ACC112 (cell line): Measurements from ENCODE around the gene ZC3H7A.
A peak's percentile ranks its signal among the peaks of the same experiment; 100 is the strongest.

Experiments used
- H2AFZ ChIP-seq: fragments of 200-600 bp; sonication (generic); one replicate; pipeline ENCODE4 v1.6.0; 2017; ENCODE audit warnings: antibody characterized with exemption, low read length; ENCODE audit not compliant: unreplicated experiment
- H3K27ac ChIP-seq: fragments of 200-600 bp; sonication (generic); 2 replicates; pipeline ENCODE4 v1.5.1; 2014; ENCODE audit warnings: low read depth, mild to moderate bottlenecking, antibody characterized with exemption, low read length, moderate library complexity
- H3K27me3 ChIP-seq: fragments of 200-600 bp; sonication (generic); 2 replicates; pipeline ENCODE4 v1.6.1; 2014; ENCODE audit warnings: mild to moderate bottlenecking, antibody characterized with exemption, low read length, moderate library complexity, mixed read lengths; ENCODE audit not compliant: insufficient read depth
- H3K36me3 ChIP-seq: fragments of 200-600 bp; sonication (generic); 2 replicates; pipeline ENCODE4 v1.6.1; 2016; ENCODE audit warnings: mild to moderate bottlenecking, antibody characterized with exemption, low read length, moderate library complexity, mixed read lengths; ENCODE audit not compliant: insufficient read depth
- H3K4me1 ChIP-seq: fragments of 200-600 bp; sonication (generic); one replicate; pipeline ENCODE4 v1.6.1; 2016; ENCODE audit warnings: low read length, mixed read lengths; ENCODE audit not compliant: insufficient read depth, unreplicated experiment, control insufficient read depth
- H3K4me3 ChIP-seq: fragments of 200-600 bp; sonication (generic); 2 replicates; pipeline ENCODE4 v1.5.1; 2014; ENCODE audit warnings: mild to moderate bottlenecking, low read depth, low read length
- H3K79me2 ChIP-seq: fragments of 200-600 bp; sonication (generic); one replicate; pipeline ENCODE4 v1.6.0; 2016; ENCODE audit warnings: low read length; ENCODE audit not compliant: control insufficient read depth, unreplicated experiment, insufficient read depth

ZC3H7A gene

GRCh38 chr16:11797166-11797956 lies at the start of gene ZC3H7A:
Gene ZC3H7A (minus strand): TSS chr16:11797258. CDS start chr16:11782354, 14,904 bp downstream.
- Histone ChIP-seq H3K79me2 (peaks cover 72% of the 10 kb centered on the region), H3K4me3 (peak within 1 kb of the TSS; percentile 81), H3K4me1 (peaks cover 51% of the 10 kb centered on the region), H2AFZ (peak within 1 kb of the TSS; percentile 85), H3K27me3 (no peaks in the 10 kb centered on the region), H3K36me3 (no peaks in the 10 kb centered on the region; the same call in 1 of the 2 replicates), H3K27ac (peak within 1 kb of the TSS; percentile 88)

- no peak overlapping the region for H3K4me3 ChIP-seq
- H3K27me3 ChIP-seq: no peaks in the 10 kb centered on the region
- H2AFZ ChIP-seq: no peak overlapping the region
- H3K27ac ChIP-seq: no peak overlapping the region
- H3K79me2 ChIP-seq: peaks cover 48% of the 10 kb centered on the region
- H3K4me1 ChIP-seq: peaks cover 16% of the 10 kb centered on the region
- H3K36me3 ChIP-seq: peaks cover 58% of the 10 kb centered on the region
These were observed 47.4 kb upstream of the ZC3H7A start for GRCh38 chr16:11844499-11844898.

- Histone ChIP-seq H3K79me2 (peaks cover 41% of the 10 kb centered on the region), H3K4me1 (peaks cover 9% of the 10 kb centered on the region), H3K36me3 (peaks cover 60% of the 10 kb centered on the region), H3K27ac (no peak overlapping the region), H3K27me3 (no peaks in the 10 kb centered on the region), H2AFZ (no peak overlapping the region), H3K4me3 (no peak overlapping the region)
These were observed 46.8 kb upstream of the ZC3H7A start for GRCh38 chr16:11843861-11844260.

GRCh38 chr16:11843206-11843605 lies 46.1 kb upstream of the ZC3H7A start:
- Histone ChIP-seq H3K79me2 (peaks cover 35% of the 10 kb centered on the region), H3K4me1 (peaks cover 3% of the 10 kb centered on the region), H2AFZ (no peak overlapping the region), H3K27ac (no peak overlapping the region), H3K36me3 (peaks cover 58% of the 10 kb centered on the region), H3K27me3 (no peaks in the 10 kb centered on the region), H3K4me3 (no peak overlapping the region)

- Histone ChIP-seq H3K79me2 (peaks cover 16% of the 10 kb centered on the region), H3K27ac (no peak overlapping the region), H3K36me3 (peaks cover 48% of the 10 kb centered on the region), H3K4me3 (no peak overlapping the region), H2AFZ (no peak overlapping the region), H3K27me3 (no peaks in the 10 kb centered on the region), H3K4me1 (peaks cover 12% of the 10 kb centered on the region)
These were observed 44.0 kb upstream of the ZC3H7A start for GRCh38 chr16:11841026-11841425.

- Histone ChIP-seq H3K79me2 (no peaks in the 10 kb centered on the region), H3K4me3 (no peak overlapping the region), H3K4me1 (peaks cover 37% of the 10 kb centered on the region), H3K27me3 (no peaks in the 10 kb centered on the region), H3K36me3 (peaks cover 29% of the 10 kb centered on the region), H2AFZ (no peak overlapping the region), H3K27ac (peak overlapping the region; percentile 95)
These were observed 39.7 kb upstream of the ZC3H7A start for GRCh38 chr16:11836650-11837244.

- H3K36me3 ChIP-seq: peaks cover 25% of the 10 kb centered on the region
These were observed 39.0 kb upstream of the ZC3H7A start for GRCh38 chr16:11835891-11836649.

GRCh38 chr16:11835309-11835708 lies 38.3 kb upstream of the ZC3H7A start:
- no peak overlapping the region for H2AFZ ChIP-seq
- no peaks in the 10 kb centered on the region for H3K79me2 ChIP-seq
- no peak overlapping the region for H3K4me3 ChIP-seq
- peaks cover 20% of the 10 kb centered on the region for H3K36me3 ChIP-seq
- H3K4me1 ChIP-seq: peaks cover 37% of the 10 kb centered on the region
- no peaks in the 10 kb centered on the region for H3K27me3 ChIP-seq
- H3K27ac ChIP-seq: peak overlapping the region; percentile 95

More at GRCh38 chr16:11835891-11836649, 39.0 kb upstream of the ZC3H7A start:
- Histone ChIP-seq H2AFZ (no peak overlapping the region), H3K79me2 (no peaks in the 10 kb centered on the region), H3K27ac (peak overlapping the region; percentile 95), H3K4me3 (no peak overlapping the region), H3K27me3 (no peaks in the 10 kb centered on the region), H3K4me1 (peaks cover 37% of the 10 kb centered on the region)

- Histone ChIP-seq H3K79me2 (no peaks in the 10 kb centered on the region), H3K27ac (peak overlapping the region; percentile 95), H3K4me3 (peak overlapping the region; percentile 35), H3K36me3 (peaks cover 11% of the 10 kb centered on the region), H2AFZ (no peak overlapping the region), H3K27me3 (no peaks in the 10 kb centered on the region), H3K4me1 (peaks cover 37% of the 10 kb centered on the region)
These were observed 37.1 kb upstream of the ZC3H7A start for GRCh38 chr16:11833951-11834695.

GRCh38 chr16:11828696-11829095 lies 31.6 kb upstream of the ZC3H7A start:
- Histone ChIP-seq H3K4me3 (no peak overlapping the region), H3K27me3 (no peaks in the 10 kb centered on the region), H3K79me2 (no peaks in the 10 kb centered on the region), H3K4me1 (peaks cover 9% of the 10 kb centered on the region), H2AFZ (no peak overlapping the region), H3K27ac (no peak overlapping the region), H3K36me3 (no peaks in the 10 kb centered on the region)
